Neural progenitor cell (in vitro differentiated cells): ENCODE data around the gene KDM4B.

Experiments
- EZH2 ChIP-seq: fragments of 200-600 bp; sonication (generic); IDR thresholded peaks from 2 replicates; pipeline ENCODE4 v1.6.1; 2017; ENCODE audit warnings: antibody characterized with exemption, mild to moderate bottlenecking, moderate library complexity
- TF ChIP-seq, protein P1 (sequence below): fragments of 200-600 bp; sonication (generic); IDR thresholded peaks from 2 replicates; pipeline ENCODE4 v1.5.1; 2017; ENCODE audit warnings: antibody characterized with exemption, mild to moderate bottlenecking

DNA sequence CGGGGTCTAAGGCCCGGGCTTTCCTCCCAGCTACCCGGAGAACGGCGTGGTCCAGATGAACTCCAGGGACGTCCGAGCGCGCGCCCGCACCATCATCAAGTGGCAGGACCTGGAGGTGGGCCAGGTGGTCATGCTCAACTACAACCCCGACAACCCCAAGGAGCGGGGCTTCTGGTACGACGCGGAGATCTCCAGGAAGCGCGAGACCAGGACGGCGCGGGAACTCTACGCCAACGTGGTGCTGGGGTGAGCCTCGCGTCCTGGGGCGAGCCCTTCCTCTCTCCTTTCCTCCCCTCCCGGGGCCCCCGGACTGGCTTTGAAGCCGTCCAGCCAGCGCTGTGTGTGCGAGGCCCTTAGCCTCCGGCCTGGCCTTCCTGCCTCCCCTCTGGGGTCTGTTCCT is 36.2 kb upstream of the KDM4B start:
- TF ChIP-seq EZH2, result no peak
- TF ChIP-seq, protein P1, sequence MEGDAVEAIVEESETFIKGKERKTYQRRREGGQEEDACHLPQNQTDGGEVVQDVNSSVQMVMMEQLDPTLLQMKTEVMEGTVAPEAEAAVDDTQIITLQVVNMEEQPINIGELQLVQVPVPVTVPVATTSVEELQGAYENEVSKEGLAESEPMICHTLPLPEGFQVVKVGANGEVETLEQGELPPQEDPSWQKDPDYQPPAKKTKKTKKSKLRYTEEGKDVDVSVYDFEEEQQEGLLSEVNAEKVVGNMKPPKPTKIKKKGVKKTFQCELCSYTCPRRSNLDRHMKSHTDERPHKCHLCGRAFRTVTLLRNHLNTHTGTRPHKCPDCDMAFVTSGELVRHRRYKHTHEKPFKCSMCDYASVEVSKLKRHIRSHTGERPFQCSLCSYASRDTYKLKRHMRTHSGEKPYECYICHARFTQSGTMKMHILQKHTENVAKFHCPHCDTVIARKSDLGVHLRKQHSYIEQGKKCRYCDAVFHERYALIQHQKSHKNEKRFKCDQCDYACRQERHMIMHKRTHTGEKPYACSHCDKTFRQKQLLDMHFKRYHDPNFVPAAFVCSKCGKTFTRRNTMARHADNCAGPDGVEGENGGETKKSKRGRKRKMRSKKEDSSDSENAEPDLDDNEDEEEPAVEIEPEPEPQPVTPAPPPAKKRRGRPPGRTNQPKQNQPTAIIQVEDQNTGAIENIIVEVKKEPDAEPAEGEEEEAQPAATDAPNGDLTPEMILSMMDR, result no peak
